T-helper 1 cell treated with Interleukin-12 subunit alpha and Interleukin-12 subunit beta and Interleukin-4 antibody, amounts not matched to agents 30 μg/mL and 1 μg/mL, for 36 hours (primary cell): Measurements from ENCODE around the gene ARHGAP24.
"Not testable (repeated sequence)": the region's sequence is repeated elsewhere in the genome, so short reads cannot be mapped to it uniquely, and the experiment has no call there.

Experiments used
- H3K27ac Mint-ChIP-seq: one replicate; pipeline ENCODE4 v1.8.0; 2021; ENCODE audit warnings: mild to moderate bottlenecking, mixed read lengths
- H3K27me3 Mint-ChIP-seq: one replicate; pipeline ENCODE4 v1.8.0; 2021; ENCODE audit warnings: low read depth, mixed read lengths
- H3K36me3 Mint-ChIP-seq: one replicate; pipeline ENCODE4 v1.8.0; 2021; ENCODE audit warnings: low read depth, mixed read lengths
- H3K4me1 Mint-ChIP-seq: one replicate; pipeline ENCODE4 v1.8.0; 2021; ENCODE audit warnings: low read depth, mixed read lengths
- H3K4me3 Mint-ChIP-seq: one replicate; pipeline ENCODE4 v1.8.0; 2021; ENCODE audit warnings: mild to moderate bottlenecking, moderate library complexity, mixed read lengths
- H3K9me3 Mint-ChIP-seq: one replicate; pipeline ENCODE4 v1.8.0; 2021; ENCODE audit warnings: mixed read lengths

ARHGAP24 gene

GRCh38 chr4:85889314-85889713 is 414.4 kb downstream of the ARHGAP24 start:
- Mint-ChIP-seq H3K9me3 (no peaks in the 10 kb centered on the region), H3K27ac (no peak overlapping the region), H3K4me1 (no peaks in the 10 kb centered on the region), H3K27me3 (no peaks in the 10 kb centered on the region), H3K4me3 (no peak overlapping the region), H3K36me3 (no peaks in the 10 kb centered on the region)

GRCh38 chr4:85895755-85896154 is 420.8 kb downstream of the ARHGAP24 start:
- Mint-ChIP-seq H3K9me3 (no peaks in the 10 kb centered on the region), H3K4me1 (no peaks in the 10 kb centered on the region), H3K4me3 (no peak overlapping the region), H3K27me3 (no peaks in the 10 kb centered on the region), H3K36me3 (no peaks in the 10 kb centered on the region), H3K27ac (no peak overlapping the region)

GRCh38 chr4:85898231-85898630 is 423.3 kb downstream of the ARHGAP24 start:
- Mint-ChIP-seq H3K27ac (no peak overlapping the region), H3K27me3 (no peaks in the 10 kb centered on the region), H3K36me3 (no peaks in the 10 kb centered on the region), H3K4me1 (no peaks in the 10 kb centered on the region), H3K9me3 (no peaks in the 10 kb centered on the region), H3K4me3 (no peak overlapping the region)

GRCh38 chr4:85901500-85901899 is 426.6 kb downstream of the ARHGAP24 start:
- Mint-ChIP-seq H3K9me3 (no peaks in the 10 kb centered on the region), H3K27ac (no peak overlapping the region), H3K4me1 (no peaks in the 10 kb centered on the region), H3K4me3 (no peak overlapping the region), H3K27me3 (no peaks in the 10 kb centered on the region), H3K36me3 (no peaks in the 10 kb centered on the region)

- H3K27ac Mint-ChIP-seq, H3K9me3 Mint-ChIP-seq, H3K27me3 Mint-ChIP-seq, H3K36me3 Mint-ChIP-seq, H3K4me1 Mint-ChIP-seq, H3K4me3 Mint-ChIP-seq: not testable (repeated sequence)
Measured at GRCh38 chr4:85902647-85903046, 427.7 kb downstream of the ARHGAP24 start.

- H3K4me3 Mint-ChIP-seq = no peak overlapping the region
- H3K9me3 Mint-ChIP-seq = no peaks in the 10 kb centered on the region
- no peaks in the 10 kb centered on the region for H3K27me3 Mint-ChIP-seq
- H3K36me3 Mint-ChIP-seq = no peaks in the 10 kb centered on the region
- no peak overlapping the region for H3K27ac Mint-ChIP-seq
- H3K4me1 Mint-ChIP-seq = no peaks in the 10 kb centered on the region
Measured at GRCh38 chr4:85905761-85906160, 430.8 kb downstream of the ARHGAP24 start.

GRCh38 chr4:85907001-85907400 is 432.1 kb downstream of the ARHGAP24 start:
- Mint-ChIP-seq H3K4me1 (no peaks in the 10 kb centered on the region), H3K36me3 (no peaks in the 10 kb centered on the region), H3K9me3 (no peaks in the 10 kb centered on the region), H3K27ac (no peak overlapping the region), H3K27me3 (no peaks in the 10 kb centered on the region), H3K4me3 (no peak overlapping the region)

GRCh38 chr4:85909851-85910250 is 434.9 kb downstream of the ARHGAP24 start:
- no peaks in the 10 kb centered on the region for H3K36me3 Mint-ChIP-seq
- no peaks in the 10 kb centered on the region for H3K4me1 Mint-ChIP-seq
- no peak overlapping the region for H3K4me3 Mint-ChIP-seq
- no peaks in the 10 kb centered on the region for H3K27me3 Mint-ChIP-seq
- H3K9me3 Mint-ChIP-seq = no peaks in the 10 kb centered on the region
- H3K27ac Mint-ChIP-seq = no peak overlapping the region

GRCh38 chr4:85910985-85911384 is 436.0 kb downstream of the ARHGAP24 start:
- H3K4me1 Mint-ChIP-seq = no peaks in the 10 kb centered on the region
- no peak overlapping the region for H3K4me3 Mint-ChIP-seq
- H3K27me3 Mint-ChIP-seq = no peaks in the 10 kb centered on the region
- H3K36me3 Mint-ChIP-seq = no peaks in the 10 kb centered on the region
- no peak overlapping the region for H3K27ac Mint-ChIP-seq
- H3K9me3 Mint-ChIP-seq = peaks cover 6% of the 10 kb centered on the region

- Mint-ChIP-seq H3K4me3 (no peak overlapping the region), H3K27me3 (no peaks in the 10 kb centered on the region), H3K9me3 (peaks cover 8% of the 10 kb centered on the region), H3K27ac (no peak overlapping the region), H3K36me3 (no peaks in the 10 kb centered on the region), H3K4me1 (no peaks in the 10 kb centered on the region)
Measured at GRCh38 chr4:85913931-85914694, 439.2 kb downstream of the ARHGAP24 start.

GRCh38 chr4:85915570-85915969 is 440.6 kb downstream of the ARHGAP24 start:
- not testable (repeated sequence) for H3K4me3 Mint-ChIP-seq, H3K9me3 Mint-ChIP-seq, H3K36me3 Mint-ChIP-seq, H3K27me3 Mint-ChIP-seq, H3K27ac Mint-ChIP-seq, H3K4me1 Mint-ChIP-seq

- Mint-ChIP-seq H3K9me3 (peaks cover 8% of the 10 kb centered on the region), H3K4me1 (no peaks in the 10 kb centered on the region), H3K27ac (no peak overlapping the region), H3K4me3 (no peak overlapping the region), H3K36me3 (no peaks in the 10 kb centered on the region), H3K27me3 (no peaks in the 10 kb centered on the region)
Measured at GRCh38 chr4:85919200-85919887, 444.4 kb downstream of the ARHGAP24 start.

GRCh38 chr4:85925071-85925470 is 450.1 kb downstream of the ARHGAP24 start:
- Mint-ChIP-seq H3K9me3 (no peaks in the 10 kb centered on the region), H3K27me3 (peaks cover 5% of the 10 kb centered on the region), H3K36me3 (no peaks in the 10 kb centered on the region), H3K4me3 (no peak overlapping the region), H3K4me1 (no peaks in the 10 kb centered on the region), H3K27ac (no peak overlapping the region)

- peaks cover 5% of the 10 kb centered on the region for H3K27me3 Mint-ChIP-seq
- no peaks in the 10 kb centered on the region for H3K9me3 Mint-ChIP-seq
- H3K4me1 Mint-ChIP-seq = no peaks in the 10 kb centered on the region
- H3K36me3 Mint-ChIP-seq = no peaks in the 10 kb centered on the region
- no peak overlapping the region for H3K27ac Mint-ChIP-seq
- H3K4me3 Mint-ChIP-seq = no peak overlapping the region
Measured at GRCh38 chr4:85928775-85929591, 454.0 kb downstream of the ARHGAP24 start.
